DMS114 treated with DMSO at 0.1 percent for 48 hours (cell line): ENCODE results near the gene SPAG17.

Source experiments
- DNase-seq: peaks from one replicate; lab custom pipeline; 2025; ENCODE audit not compliant: unreplicated experiment; lab: John Stamatoyannopoulos, UW

The SPAG17 gene

GRCh38 chr1:118169016-118169415, 16.0 kb downstream of the SPAG17 start:
- no peak for DNase-seq

DNA sequence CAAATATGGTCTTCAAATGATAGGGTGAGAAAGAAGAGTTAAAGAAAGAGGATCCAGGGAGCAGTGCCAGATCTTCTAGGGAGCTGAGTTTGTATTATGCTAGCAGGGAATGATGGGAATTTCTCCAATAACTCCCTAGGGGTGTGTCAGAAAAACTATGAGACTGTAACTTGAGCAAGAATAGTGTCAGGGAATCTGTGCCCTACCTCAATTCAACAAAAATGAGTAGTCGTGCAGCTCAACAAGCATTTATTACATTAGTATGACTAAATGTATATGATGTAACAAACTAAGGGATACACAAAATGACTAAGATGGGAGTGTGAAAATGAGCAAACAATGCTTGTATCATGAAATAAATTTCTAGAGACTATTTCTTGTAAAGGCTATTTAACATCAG, 24.2 kb downstream of the SPAG17 start:
- DNase-seq: no peak

DNA sequence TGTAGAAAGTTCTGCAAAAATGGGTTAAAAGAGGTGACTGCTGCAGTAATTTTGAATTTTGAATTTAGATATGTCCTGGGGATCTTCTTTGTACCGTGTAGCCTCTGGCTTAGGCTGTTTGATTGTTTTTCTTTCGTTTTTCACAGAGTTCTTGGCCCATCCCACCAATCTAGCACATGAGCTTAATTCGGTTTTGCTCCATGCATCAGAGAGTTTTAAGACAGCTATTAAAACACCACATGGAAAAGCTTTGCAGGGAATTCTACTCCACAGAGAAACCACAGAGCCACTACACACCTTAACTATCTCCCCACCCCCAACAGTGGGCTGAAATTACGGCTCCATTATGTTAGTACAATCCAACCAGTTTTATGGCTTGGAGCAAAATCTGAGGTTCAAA, 25.5 kb downstream of the SPAG17 start:
- no peak for DNase-seq

- DNase-seq: no peak
These were observed 26.1 kb downstream of the SPAG17 start for GRCh38 chr1:118158924-118159323.

DNA sequence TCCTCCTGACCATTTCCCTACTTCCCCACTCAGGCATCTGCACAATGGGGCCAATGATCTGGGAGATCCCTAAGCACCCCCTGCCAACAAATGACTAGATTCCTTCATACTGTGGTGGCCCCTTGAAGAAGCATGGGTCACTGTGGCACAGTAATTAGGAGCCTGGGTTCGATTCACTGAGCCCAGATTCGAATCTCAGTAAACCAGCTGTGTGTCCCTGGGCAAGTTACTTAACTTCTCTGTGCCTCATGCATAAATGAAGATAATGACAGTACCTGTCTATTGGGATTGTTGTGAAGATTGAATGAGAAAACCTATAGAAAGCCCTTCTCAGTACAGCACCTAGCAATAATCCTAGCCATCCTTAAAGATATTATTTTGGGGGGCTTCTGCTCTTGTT, 27.5 kb downstream of the SPAG17 start:
- no peak for DNase-seq

DNA sequence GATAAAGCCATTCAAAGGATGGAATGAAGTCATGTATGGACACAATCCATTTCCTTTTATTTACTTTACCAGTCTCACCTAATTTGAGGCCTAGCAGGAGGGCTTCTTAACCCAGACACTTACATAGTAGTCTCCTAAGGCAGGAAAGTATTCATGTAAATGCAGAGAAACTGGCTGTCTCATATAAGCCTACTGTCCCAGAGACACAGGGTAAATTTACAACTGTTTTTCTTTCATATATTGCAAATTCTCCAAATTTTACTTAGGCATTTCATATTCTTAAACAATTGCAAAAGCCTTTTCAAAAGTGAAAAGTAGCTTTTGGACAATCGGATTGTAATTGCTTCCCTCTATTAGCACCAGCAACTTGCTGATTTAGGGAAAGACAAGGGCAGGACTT, 29.9 kb downstream of the SPAG17 start:
- DNase-seq: no peak

DNA sequence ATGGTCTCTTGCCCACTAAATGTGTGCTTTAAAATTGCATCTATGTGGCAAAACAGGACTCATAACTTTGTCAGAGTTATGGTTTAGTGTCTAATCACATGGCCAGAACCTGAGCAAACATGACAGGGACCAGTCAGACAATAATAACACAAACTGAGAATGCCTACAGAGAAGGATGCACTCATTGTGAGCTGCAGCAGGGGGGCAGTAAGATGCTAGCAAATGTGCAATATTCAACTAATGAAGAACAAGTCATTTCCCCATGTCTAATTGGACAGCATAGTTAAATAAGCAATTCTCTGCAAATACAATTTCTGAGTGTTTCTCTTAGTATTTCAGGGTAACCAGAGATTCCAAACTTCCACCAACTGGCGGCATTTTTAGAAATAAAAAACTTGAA, 30.8 kb downstream of the SPAG17 start:
- peak; percentile 18 for DNase-seq

- peak; percentile 52 for DNase-seq
These were observed 33.6 kb downstream of the SPAG17 start for GRCh38 chr1:118151312-118151937.

- no peak for DNase-seq
These were observed 35.2 kb downstream of the SPAG17 start for GRCh38 chr1:118149799-118150198.

- DNase-seq: no peak
These were observed 37.0 kb downstream of the SPAG17 start for GRCh38 chr1:118148034-118148433.

DNA sequence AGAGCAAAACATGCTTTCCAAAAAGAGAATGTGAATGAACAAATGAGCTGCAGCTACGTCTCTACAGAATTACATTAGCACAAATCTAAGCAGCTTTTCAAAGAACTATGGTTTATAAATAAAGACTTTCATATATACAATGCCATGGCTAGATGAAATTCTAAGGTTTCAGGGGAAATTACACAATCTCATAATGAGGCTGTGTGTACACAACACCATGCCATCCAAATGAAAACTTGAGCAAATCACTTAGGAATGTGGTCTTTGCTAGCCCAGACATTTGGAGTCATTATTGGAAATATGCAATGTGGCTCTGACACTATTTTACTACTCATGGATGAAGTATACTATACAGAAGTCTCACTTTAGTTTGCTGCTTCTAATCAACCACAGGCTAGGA, 37.5 kb downstream of the SPAG17 start:
- DNase-seq: no peak

DNA sequence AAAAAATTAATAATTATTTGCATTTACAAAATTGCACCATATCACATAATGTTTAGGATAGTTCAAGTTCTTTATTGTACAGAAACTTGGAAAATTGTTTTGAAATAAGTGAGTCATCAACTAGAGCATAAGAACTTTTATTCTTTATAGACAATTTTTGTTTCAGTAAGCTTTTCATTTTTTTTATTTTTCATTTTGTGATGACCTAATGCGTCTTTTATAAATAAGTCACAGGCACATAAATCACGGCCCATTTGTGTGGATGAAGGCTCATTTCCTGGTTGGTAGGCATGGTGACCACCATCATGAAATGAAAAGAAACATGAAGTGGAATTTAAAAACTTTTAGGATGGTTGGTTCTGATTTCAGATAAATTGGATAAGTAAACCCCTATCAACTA, 39.3 kb downstream of the SPAG17 start:
- no peak for DNase-seq

DNA sequence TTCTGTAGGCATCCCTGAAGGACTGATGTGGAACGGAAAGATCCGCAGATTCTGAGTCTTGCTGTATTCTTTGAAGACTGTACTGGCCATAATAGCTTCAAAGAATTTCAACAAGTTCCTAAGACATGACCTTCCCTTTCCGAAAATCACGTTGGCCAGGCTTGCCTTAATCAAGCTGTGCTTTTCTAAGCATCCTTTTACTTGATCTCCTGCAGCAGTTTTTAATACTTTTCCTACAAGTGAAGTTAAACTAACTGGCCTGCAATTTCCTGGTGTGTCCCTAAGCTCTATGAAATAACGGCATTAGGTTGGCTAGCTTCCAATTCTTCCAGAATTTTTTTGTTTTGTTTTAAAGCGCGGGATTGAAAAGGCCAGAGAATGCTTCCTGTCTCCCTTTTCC, 40.3 kb downstream of the SPAG17 start:
- no peak for DNase-seq

DNA sequence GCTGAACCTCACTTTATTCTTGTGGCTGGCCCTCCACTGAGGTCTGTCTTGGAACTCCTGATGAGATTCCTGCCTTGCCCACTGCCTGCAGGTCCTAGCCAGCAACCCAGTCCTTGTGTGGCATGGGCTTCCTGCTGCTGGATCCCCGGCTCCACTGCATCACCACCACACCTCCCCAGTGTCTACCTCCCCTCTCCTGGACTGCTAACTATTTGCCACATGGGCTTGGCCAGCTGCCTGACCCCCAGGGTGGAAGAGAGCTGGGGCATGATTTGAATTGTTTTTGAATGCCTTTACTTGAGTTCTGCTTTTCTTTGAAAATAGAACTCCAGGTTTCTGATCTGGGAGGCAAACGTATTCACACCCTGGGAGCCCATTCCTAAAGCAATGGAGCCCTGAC, 41.2 kb downstream of the SPAG17 start:
- DNase-seq: no peak

- no peak for DNase-seq
These were observed 41.9 kb downstream of the SPAG17 start for GRCh38 chr1:118143121-118143520.

DNA sequence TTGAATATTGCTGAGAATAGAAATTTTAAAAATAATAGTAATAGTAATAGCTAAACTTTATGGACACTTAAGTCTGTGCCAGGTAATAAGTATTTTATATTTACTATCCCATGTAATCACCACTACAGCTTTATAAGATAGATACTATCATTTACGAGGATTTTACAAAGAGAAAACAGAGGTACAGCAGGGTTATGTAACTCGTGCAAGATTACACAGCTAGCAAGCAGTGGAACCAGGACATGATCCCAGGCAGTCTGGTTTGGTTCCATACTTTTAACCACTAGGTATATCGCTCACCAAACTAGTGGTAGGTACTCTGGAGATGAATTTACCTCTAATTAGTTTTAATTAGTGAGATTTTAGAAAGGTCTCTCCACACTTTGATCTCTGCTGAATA, 42.5 kb downstream of the SPAG17 start:
- DNase-seq: no peak

DNA sequence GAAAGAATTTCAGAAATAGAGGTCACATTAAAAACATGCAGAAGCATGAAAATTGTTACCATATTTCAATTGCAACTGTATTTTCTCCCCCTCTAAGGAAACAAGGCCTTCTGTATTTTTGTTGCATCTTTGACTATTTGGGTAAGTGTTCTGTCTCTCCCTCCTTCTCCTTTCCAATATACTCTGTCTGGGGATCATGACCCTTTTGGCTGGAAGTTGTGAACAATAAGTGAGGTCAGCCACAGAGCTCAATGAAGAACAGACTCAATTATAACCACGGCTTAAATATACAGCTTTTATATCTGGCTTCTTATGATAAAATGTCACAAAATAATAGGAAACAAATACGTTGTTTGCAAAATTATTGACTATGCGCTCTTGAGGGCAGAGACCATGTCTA, 47.1 kb downstream of the SPAG17 start:
- DNase-seq: no peak

DNA sequence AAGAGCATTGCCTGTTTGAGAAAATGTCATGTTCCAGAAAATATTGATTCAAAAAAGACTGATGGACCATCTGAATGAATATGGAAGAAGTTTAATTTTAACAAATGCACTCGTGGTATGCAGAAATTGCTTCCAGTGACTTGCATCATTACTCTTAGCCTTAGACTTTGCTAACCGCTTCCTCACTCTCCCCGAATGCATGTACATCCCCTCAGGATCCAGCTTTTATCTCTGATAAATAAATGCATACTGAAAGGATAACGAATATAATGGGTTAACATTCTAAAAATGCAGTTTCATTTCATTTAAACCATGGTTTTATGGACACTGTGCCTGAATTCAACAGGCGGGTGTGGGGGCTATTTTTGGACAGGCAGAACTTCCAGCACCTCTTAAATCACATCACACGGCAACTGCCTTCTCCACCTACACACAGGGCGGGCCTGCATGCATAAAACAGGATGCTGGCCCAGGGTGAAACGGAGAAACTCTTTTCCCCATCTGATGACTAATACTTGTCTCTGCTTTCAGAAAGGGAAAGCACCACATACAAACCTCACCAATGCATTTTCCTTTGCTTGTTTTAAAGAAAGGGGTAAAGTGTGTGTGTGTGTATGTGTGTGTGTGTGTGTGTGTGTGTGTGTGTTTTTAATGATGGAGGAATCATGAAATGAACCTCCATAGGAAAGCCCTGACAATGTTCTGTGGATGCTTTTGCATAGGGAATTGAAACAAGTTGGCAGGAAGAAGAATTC, 48.7 kb downstream of the SPAG17 start:
- DNase-seq: no peak

DNA sequence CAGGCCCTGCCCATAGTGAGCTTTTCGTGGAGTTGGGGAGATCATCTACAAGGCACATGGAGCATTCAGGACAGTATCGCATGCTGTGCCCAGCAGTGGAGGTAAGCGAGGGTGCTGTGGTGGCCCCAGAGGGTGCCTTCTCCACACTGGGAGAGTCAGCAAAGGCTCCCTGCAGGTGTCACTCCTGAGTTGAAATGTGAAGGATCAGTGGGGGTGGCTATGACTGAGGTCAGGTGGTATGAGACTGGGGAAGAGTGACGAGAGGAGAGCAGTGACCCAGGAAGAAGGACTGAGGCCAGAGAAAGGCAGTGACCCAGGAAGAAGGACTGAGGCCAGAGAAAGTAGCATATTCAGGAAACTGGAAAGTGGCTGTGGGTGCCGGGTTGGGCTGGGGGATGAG, 53.0 kb downstream of the SPAG17 start:
- DNase-seq: no peak

GRCh38 chr1:118128761-118129160, 56.3 kb downstream of the SPAG17 start:
- DNase-seq: no peak

DNA sequence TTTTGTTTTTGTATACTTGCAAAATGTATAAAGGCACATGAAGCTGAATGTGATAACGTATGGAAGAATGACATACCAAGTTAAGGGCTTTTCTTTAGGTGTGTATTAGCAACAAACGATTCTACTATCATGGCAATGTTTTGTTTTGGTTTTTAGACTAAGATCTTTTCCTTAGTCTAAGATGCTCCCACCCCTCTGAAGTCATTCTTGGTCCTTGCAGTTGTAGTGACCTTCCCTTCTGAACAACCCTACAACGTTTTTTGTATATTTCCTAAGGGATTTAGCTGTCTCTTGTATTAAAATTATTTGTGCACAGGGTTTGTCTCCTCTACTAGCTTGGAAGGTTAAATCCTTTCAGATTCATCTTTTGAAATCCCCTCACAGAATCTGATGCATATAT, 61.0 kb downstream of the SPAG17 start:
- no peak for DNase-seq

DNA sequence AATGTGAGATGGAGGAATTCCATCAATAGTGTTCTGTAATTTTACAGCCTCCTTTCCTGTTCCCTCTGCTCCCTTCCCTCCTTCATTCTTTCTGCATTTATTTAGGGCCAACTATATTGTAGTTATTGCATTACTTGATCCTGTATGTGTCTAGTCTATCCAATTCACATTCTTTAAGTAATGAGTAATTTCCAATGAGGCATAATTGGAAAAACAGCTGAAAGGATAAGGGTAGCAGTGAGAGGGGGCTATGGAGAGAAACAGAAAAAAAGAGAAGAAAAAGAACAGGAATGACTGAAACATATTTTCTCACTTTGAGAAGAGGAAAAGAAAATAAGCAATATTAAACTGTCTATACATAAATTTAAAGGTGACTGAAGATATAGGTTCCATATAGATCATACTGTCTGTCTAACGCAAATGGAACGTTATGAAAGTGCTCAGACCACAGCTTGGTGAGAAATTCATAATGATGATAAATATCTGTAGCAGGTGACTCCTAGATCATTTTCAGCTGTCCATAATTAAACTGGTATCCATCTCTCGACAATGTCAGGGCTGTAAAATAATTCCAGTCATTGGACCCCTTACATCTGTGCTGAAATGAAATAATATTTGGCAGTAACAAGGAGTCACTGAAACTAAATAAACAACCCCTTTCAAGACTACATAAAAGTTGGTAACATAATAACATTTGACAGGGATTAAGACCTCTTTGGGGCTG, 61.8 kb downstream of the SPAG17 start:
- DNase-seq: no peak
